Activated CD4-positive, alpha-beta memory T cell treated with anti-CD3 and anti-CD28 coated beads for 36 hours (primary cell): ENCODE results near the gene HOXD13. TPM values are rescaled to one million over a fixed set of nuclear protein-coding genes. Genes with fewer than 3 reads are reported as not detected.

Experiments
- CTCF ChIA-PET: fragments of 350-600 bp; sonication (Branson Sonifier 250); formaldehyde crosslinking; loops from one replicate; lab custom pipeline; 2021; ENCODE audit warnings: antibody characterized with exemption, inconsistent platforms; lab: Charles Lee
- POLR2A ChIA-PET: fragments of 350-600 bp; sonication (Branson Sonifier 250); formaldehyde crosslinking; loops from one replicate; lab custom pipeline; 2021; ENCODE audit warnings: antibody characterized with exemption; lab: Charles Lee
- DNase-seq: peaks from one replicate; pipeline ENCODE4 v3.0.0-alpha.2; 2020
- H3K27ac Mint-ChIP-seq: one replicate; pipeline ENCODE4 v1.8.0; 2021; ENCODE audit warnings: mixed read lengths
- H3K27me3 Mint-ChIP-seq: one replicate; pipeline ENCODE4 v1.8.0; 2021; ENCODE audit warnings: mixed read lengths
- H3K36me3 Mint-ChIP-seq: one replicate; pipeline ENCODE4 v1.8.0; 2021; ENCODE audit warnings: mixed read lengths
- H3K4me1 Mint-ChIP-seq: one replicate; pipeline ENCODE4 v1.8.0; 2021; ENCODE audit warnings: low read depth, mixed read lengths
- H3K4me3 Mint-ChIP-seq: one replicate; pipeline ENCODE4 v1.8.0; 2021; ENCODE audit warnings: mild to moderate bottlenecking, mixed read lengths
- H3K9me3 Mint-ChIP-seq: one replicate; pipeline ENCODE4 v1.8.0; 2021; ENCODE audit warnings: mixed read lengths
- intact Hi-C: fragments of 100-400 bp; cut with micrococcal nuclease; formaldehyde crosslinking; loops from one replicate; pipeline ENCODE4 v1.15.1; 2023
- total RNA-seq, 2 experiments: library from RNA; stranded (reverse); gene quantifications; one replicate each; pipeline ENCODE4 v1.2.3, GENCODE V29; 2021

Gene HOXD13
- total RNA-seq, 2 experiments from 2014 or later, result not detected

DNA sequence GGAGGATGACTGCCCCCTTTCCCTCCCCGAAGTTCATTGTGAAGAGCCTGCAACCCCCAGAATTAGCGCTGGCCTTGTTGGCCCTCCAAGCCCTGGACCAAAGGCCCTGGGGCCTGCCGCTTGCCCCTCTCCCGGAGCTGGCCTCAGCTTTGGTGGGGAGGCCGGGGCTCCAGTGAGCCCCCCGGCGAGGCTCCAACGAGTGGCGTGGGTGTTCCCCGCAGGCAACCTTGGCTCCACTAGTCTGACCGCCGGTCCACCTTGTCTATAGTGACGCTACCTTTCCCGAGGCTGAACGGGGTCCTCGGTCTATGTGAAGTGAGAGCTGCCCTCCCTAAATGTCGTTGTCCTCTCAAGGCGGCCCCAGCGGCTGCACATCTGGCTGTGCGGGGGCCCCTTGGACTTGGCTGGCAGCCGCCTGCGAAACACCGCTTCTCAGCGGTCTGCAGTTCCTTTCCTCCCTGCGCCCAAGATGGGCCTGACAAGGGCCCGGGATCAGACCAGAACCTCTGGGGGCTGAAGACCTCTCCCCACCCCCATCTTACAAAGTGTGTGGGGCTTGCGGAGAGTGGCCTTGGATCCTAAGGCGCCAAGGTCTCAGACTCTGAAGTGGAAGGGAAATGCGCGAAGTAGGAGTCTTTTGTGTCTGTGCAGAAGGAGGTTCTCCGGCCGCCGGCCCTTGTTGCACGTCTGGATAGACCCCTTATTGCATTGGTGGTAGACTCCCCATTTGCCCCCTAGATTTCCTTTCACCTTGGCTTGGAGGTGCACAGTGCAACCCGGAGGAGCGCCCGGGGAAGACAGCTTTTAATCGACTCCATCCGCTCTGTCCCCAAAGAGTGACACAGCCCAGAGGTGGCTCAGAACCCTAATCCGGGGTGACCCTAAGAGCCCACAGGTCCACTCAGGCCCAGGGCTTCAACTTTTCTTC lies 20.1 kb downstream of the HOXD13 start:
- Mint-ChIP-seq H3K27me3 (peaks cover 84% of the 10 kb centered on the region), H3K9me3 (no peaks in the 10 kb centered on the region), H3K27ac (no peak overlapping the region), H3K4me1 (peaks cover 8% of the 10 kb centered on the region), H3K36me3 (peaks cover 10% of the 10 kb centered on the region), H3K4me3 (no peak overlapping the region)
- ChIA-PET POLR2A (no interaction called here), CTCF (interaction anchor here (0.8 kb wide), 1 partner anchor 539 kb away, joined by 5 read pairs; no protein-coding TSS in a partner anchor)
- intact Hi-C loops, result loop anchor here (5.0 kb wide), 1 partner anchor 50 kb away; no protein-coding TSS in a partner anchor
- no peak for DNase-seq

- CTCF ChIA-PET, result interaction anchor here (0.8 to 1.0 kb wide), 2 partner anchors 10 to 17 kb away, joined by 3 read pairs; no protein-coding TSS in a partner anchor
- intact Hi-C loops, result loop anchor here (5.0 kb wide), 1 partner anchor 48 kb away; no protein-coding TSS in a partner anchor
- Mint-ChIP-seq H3K27me3 (peaks cover 88% of the 10 kb centered on the region), H3K9me3 (no peaks in the 10 kb centered on the region), H3K4me3 (no peak overlapping the region), H3K4me1 (peaks cover 4% of the 10 kb centered on the region), H3K27ac (no peak overlapping the region), H3K36me3 (peaks cover 11% of the 10 kb centered on the region)
- POLR2A ChIA-PET, result no interaction called here
- no peak for DNase-seq
Observed at GRCh38 chr2:176114120-176114929, 21.8 kb downstream of the HOXD13 start.

DNA sequence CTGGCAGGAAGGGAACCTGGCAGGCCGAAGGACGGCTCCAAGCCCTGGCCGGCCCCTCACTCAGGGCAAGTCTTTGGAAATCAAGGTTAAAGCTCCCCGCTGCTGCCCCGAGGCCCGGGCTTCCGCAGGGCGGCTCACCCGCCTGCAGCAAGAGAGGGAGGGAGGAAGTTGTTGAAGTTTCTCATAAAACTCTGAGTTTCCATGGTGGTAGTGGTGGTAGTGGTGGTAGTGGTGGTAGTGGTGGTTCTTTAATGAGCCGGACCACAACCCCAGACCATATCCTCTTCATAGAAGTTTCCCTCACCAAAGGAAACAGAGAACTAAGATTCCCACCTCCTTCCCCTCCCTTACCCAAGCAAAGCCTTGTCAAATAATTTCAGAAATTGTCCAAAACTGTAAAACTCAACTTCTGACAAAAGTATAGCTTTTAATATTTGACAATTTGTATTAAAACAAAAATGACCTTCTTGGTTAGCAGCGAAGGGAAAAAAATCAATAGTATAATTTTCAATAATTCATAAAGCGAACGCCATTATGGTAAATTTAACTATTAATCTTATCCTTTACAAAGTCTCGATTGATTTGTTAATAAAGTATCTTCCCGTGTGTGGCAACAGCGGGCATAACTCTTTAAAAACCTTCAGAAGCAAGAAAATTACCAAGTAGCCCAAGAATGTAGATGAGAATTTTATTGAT lies 22.6 kb downstream of the HOXD13 start:
- peaks cover 88% of the 10 kb centered on the region for H3K27me3 Mint-ChIP-seq
- H3K4me1 Mint-ChIP-seq, result peaks cover 3% of the 10 kb centered on the region
- H3K27ac Mint-ChIP-seq, result no peak overlapping the region
- H3K36me3 Mint-ChIP-seq, result peaks cover 10% of the 10 kb centered on the region
- DNase-seq, result no peak
- intact Hi-C loops, result loop anchor here (5.0 kb wide), 1 partner anchor 47 kb away; no protein-coding TSS in a partner anchor
- CTCF ChIA-PET, result no interaction called here
- no peak overlapping the region for H3K4me3 Mint-ChIP-seq
- H3K9me3 Mint-ChIP-seq, result no peaks in the 10 kb centered on the region
- POLR2A ChIA-PET, result no interaction called here

GRCh38 chr2:176115883-176116813 lies 23.6 kb downstream of the HOXD13 start, which contains the start of gene HOXD10:
Gene HOXD10, plus strand, starts transcription at chr2:176116778. Its CDS starts 56 bp downstream, at chr2:176116834.
- no peak for DNase-seq
- intact Hi-C loops, result no loop called here
- CTCF ChIA-PET, result no interaction called here
- Mint-ChIP-seq H3K4me3 (no peak within 1 kb of the TSS), H3K27ac (no peak within 1 kb of the TSS), H3K36me3 (peaks cover 10% of the 10 kb centered on the region), H3K9me3 (no peaks in the 10 kb centered on the region), H3K27me3 (peaks cover 90% of the 10 kb centered on the region), H3K4me1 (peaks cover 3% of the 10 kb centered on the region)
- POLR2A ChIA-PET, result no interaction called here

DNA sequence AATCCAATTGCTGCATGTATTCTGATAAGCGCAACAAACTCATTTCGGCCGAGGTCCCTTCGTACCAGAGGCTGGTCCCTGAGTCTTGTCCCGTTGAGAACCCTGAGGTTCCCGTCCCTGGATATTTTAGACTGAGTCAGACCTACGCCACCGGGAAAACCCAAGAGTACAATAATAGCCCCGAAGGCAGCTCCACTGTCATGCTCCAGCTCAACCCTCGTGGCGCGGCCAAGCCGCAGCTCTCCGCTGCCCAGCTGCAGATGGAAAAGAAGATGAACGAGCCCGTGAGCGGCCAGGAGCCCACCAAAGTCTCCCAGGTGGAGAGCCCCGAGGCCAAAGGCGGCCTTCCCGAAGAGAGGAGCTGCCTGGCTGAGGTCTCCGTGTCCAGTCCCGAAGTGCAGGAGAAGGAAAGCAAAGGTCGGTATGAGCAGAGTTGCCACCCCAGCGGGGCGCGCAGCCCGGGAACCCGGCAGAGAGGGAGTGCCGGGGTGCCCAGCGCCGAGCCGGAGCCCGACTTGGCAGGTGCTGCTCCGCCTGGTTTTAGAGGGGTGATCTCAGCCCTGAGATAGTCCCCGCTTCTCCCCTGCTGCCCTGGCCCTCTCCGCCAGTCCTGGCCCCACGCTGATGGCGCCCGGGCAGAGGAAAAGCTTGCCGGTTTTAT lies 24.8 kb downstream of the HOXD13 start:
- POLR2A ChIA-PET, result no interaction called here
- CTCF ChIA-PET, result interaction anchor here (1.0 kb wide), 1 partner anchor 10 kb away, joined by 3 read pairs; no protein-coding TSS in a partner anchor
- intact Hi-C loops, result no loop called here
- H3K36me3 Mint-ChIP-seq, result peaks cover 10% of the 10 kb centered on the region
- peaks cover 87% of the 10 kb centered on the region for H3K27me3 Mint-ChIP-seq
- H3K4me1 Mint-ChIP-seq, result peaks cover 3% of the 10 kb centered on the region
- no peaks in the 10 kb centered on the region for H3K9me3 Mint-ChIP-seq
- no peak overlapping the region for H3K27ac Mint-ChIP-seq
- no peak overlapping the region for H3K4me3 Mint-ChIP-seq
- no peak for DNase-seq

GRCh38 chr2:176117823-176118371 lies 25.4 kb downstream of the HOXD13 start:
- Mint-ChIP-seq H3K4me3 (no peak overlapping the region), H3K27me3 (peaks cover 83% of the 10 kb centered on the region), H3K27ac (no peak overlapping the region), H3K9me3 (no peaks in the 10 kb centered on the region), H3K4me1 (peaks cover 5% of the 10 kb centered on the region), H3K36me3 (peaks cover 10% of the 10 kb centered on the region)
- POLR2A ChIA-PET, result no interaction called here
- CTCF ChIA-PET, result interaction anchor here (1.0 kb wide), 1 partner anchor 9 kb away, joined by 3 read pairs; no protein-coding TSS in a partner anchor
- DNase-seq, result no peak
- intact Hi-C loops, result no loop called here

GRCh38 chr2:176118601-176119339 lies 26.2 kb downstream of the HOXD13 start:
- H3K27ac Mint-ChIP-seq, result no peak overlapping the region
- intact Hi-C loops, result no loop called here
- H3K9me3 Mint-ChIP-seq, result no peaks in the 10 kb centered on the region
- peaks cover 10% of the 10 kb centered on the region for H3K36me3 Mint-ChIP-seq
- DNase-seq, result peak; percentile 36
- H3K4me3 Mint-ChIP-seq, result no peak overlapping the region
- ChIA-PET CTCF (no interaction called here), POLR2A (no interaction called here)
- H3K4me1 Mint-ChIP-seq, result peaks cover 9% of the 10 kb centered on the region
- peaks cover 81% of the 10 kb centered on the region for H3K27me3 Mint-ChIP-seq

DNA sequence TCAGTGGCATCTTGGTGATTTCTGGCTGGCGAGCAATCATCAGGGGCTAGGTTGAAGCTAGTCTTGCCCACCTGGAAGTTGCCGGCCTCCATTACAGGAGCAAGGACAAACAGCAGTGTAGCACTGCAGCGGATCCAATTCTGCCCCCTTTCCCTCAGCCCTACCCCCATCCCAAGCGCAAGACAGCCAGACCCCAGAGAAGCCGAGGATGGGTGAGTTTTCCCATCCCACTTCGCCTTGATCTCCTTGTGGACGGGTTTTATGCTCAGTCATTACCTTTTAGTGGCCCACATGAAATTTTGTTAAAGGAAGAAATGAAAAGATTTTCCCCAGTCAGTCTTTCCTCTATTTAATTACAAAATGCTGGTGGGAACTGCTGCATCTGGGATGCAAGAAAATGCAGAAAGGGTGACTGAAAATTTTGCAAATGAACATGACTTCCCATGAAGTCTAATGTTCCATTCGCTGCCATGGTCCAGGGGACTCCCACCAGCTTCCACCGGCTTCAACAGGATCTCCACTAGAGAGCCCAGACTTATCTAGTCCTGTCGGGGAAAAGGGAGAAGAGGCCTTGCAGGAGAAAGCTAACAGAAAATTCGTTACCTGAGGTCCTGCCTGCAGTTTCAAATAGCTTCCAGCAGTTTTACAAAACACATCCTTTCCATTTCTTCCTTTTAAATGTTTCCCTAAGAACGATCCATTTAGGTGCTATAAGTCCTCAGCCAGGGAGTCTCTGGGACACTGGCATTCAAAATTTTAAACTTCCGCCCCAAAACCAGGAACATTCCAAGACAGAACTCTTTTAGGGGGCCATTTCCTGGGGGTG lies 28.1 kb downstream of the HOXD13 start:
- intact Hi-C loops, result no loop called here
- no peak overlapping the region for H3K27ac Mint-ChIP-seq
- no peaks in the 10 kb centered on the region for H3K9me3 Mint-ChIP-seq
- POLR2A ChIA-PET, result no interaction called here
- no peak overlapping the region for H3K4me3 Mint-ChIP-seq
- CTCF ChIA-PET, result interaction anchor here (1.1 to 2.2 kb wide), 3 partner anchors 10 to 334 kb away, joined by 7 to 9 read pairs (median 8); no protein-coding TSS in a partner anchor
- peaks cover 10% of the 10 kb centered on the region for H3K36me3 Mint-ChIP-seq
- H3K4me1 Mint-ChIP-seq, result peaks cover 10% of the 10 kb centered on the region
- peaks cover 83% of the 10 kb centered on the region for H3K27me3 Mint-ChIP-seq
- DNase-seq, result no peak
